Measurements from ENCODE around the gene CLDN16. TPM values are rescaled to one million over a fixed set of nuclear protein-coding genes. Genes with fewer than 3 reads are reported as not detected.
A peak's percentile ranks its signal among the peaks of the same experiment; 100 is the strongest.

Gene CLDN16
- polyA plus RNA-seq (2013, experiment 1 of 2), result 0.03 TPM
- 0.10 TPM for polyA plus RNA-seq (2013, experiment 2 of 2)

GRCh38 chr3:190387578-190388213 lies at the start of gene CLDN16:
Gene CLDN16, plus strand, starts transcription at chr3:190388163. Its CDS starts 167 bp downstream, at chr3:190388330.
- peak within 1 kb of the TSS; percentile 88 for H2AK5ac ChIP-seq (ENCODE audit: low read length, severe bottlenecking)
- no peak within 1 kb of the TSS for H4K8ac ChIP-seq (ENCODE audit: low read length)
- 87% methylated on average over 12 of the region's 12 CpGs for WGBS
- peak within 1 kb of the TSS; percentile 64 to 65 for H3K18ac ChIP-seq (ENCODE audit: low read depth in 1 of 2, low read length in 2 of 2)
- peak within 1 kb of the TSS; percentile 69 for H2BK5ac ChIP-seq (ENCODE audit: low read depth, low read length, poor library complexity, severe bottlenecking)
- H2BK12ac ChIP-seq (ENCODE audit: low read length in 2 of 2), result peak within 1 kb of the TSS; percentile 83 to 91
- peaks cover 4% of the 10 kb centered on the region for H3K79me1 ChIP-seq (replicated peaks; ENCODE audit: low read length, poor library complexity, severe bottlenecking)
- H3K9me3 ChIP-seq (ENCODE audit: control insufficient read depth, low read length), result no peaks in the 10 kb centered on the region
- no peak within 1 kb of the TSS for H3K4me3 ChIP-seq (ENCODE audit: insufficient read depth in 1 of 2, low read depth in 1 of 2, low read length in 2 of 2)
- H3K23ac ChIP-seq (ENCODE audit: low read length in 2 of 2), result no peak within 1 kb of the TSS
- no peak within 1 kb of the TSS for H2AFZ ChIP-seq (ENCODE audit: low read depth, low read length)
- peak within 1 kb of the TSS; percentile 6 for H4K91ac ChIP-seq (ENCODE audit: low read length)
- no peak within 1 kb of the TSS for H2BK15ac ChIP-seq (ENCODE audit: low read depth, poor library complexity, severe bottlenecking)
- DNase-seq, result no peak
- H3K14ac ChIP-seq (ENCODE audit: low read length in 2 of 2), result no peak within 1 kb of the TSS
- H3K4ac ChIP-seq (ENCODE audit: low read depth in 1 of 2, low read length in 2 of 2), result peak within 1 kb of the TSS; percentile 44 to 46
- no peak within 1 kb of the TSS for H2BK120ac ChIP-seq (ENCODE audit: low read depth, low read length)
- no peaks in the 10 kb centered on the region for H3K27me3 ChIP-seq (ENCODE audit: control insufficient read depth in 1 of 2, insufficient read depth in 1 of 2, low read length in 2 of 2)
- peak within 1 kb of the TSS; percentile 80 for H3K27ac ChIP-seq (ENCODE audit: low read length, poor library complexity, severe bottlenecking)
- no peak within 1 kb of the TSS for H3K4me2 ChIP-seq (ENCODE audit: low read length, poor library complexity, severe bottlenecking)
- peaks cover 6% of the 10 kb centered on the region for H3K4me1 ChIP-seq (ENCODE audit: control insufficient read depth, insufficient read depth, low read depth, low read length)
- H3K36me3 ChIP-seq (ENCODE audit: control insufficient read depth in 1 of 2, insufficient read depth in 2 of 2, low read depth in 1 of 2, low read length in 2 of 2), result no peaks in the 10 kb centered on the region
- peak within 1 kb of the TSS; percentile 70 for H3K9ac ChIP-seq (ENCODE audit: low read length)

GRCh38 chr3:190338717-190339116 lies 49.2 kb upstream of the CLDN16 start:
- no peak overlapping the region for H2BK5ac ChIP-seq (ENCODE audit: low read depth, low read length, poor library complexity, severe bottlenecking)
- no peak overlapping the region for H3K23ac ChIP-seq (ENCODE audit: low read length in 2 of 2)
- H3K4me1 ChIP-seq (ENCODE audit: control insufficient read depth, insufficient read depth, low read depth, low read length), result peaks cover 2% of the 10 kb centered on the region
- peak; percentile 60 for DNase-seq
- H2AFZ ChIP-seq (ENCODE audit: low read depth, low read length), result no peak overlapping the region
- no peak overlapping the region for H2AK5ac ChIP-seq (ENCODE audit: low read length, severe bottlenecking)
- no peak overlapping the region for H2BK120ac ChIP-seq (ENCODE audit: low read depth, low read length)
- peak overlapping the region in 1 of 2 experiments; percentile 49 for H2BK12ac ChIP-seq (ENCODE audit: low read length in 2 of 2)
- H3K36me3 ChIP-seq (ENCODE audit: control insufficient read depth in 1 of 2, insufficient read depth in 2 of 2, low read depth in 1 of 2, low read length in 2 of 2), result no peaks in the 10 kb centered on the region
- H3K79me1 ChIP-seq (replicated peaks; ENCODE audit: low read length, poor library complexity, severe bottlenecking), result peaks cover 6% of the 10 kb centered on the region
- peak overlapping the region; percentile 19 to 35 for H3K4ac ChIP-seq (ENCODE audit: low read depth in 1 of 2, low read length in 2 of 2)
- H3K14ac ChIP-seq (ENCODE audit: low read length in 2 of 2), result no peak overlapping the region
- no peak overlapping the region for H3K9ac ChIP-seq (ENCODE audit: low read length)
- H3K4me2 ChIP-seq (ENCODE audit: low read length, poor library complexity, severe bottlenecking), result no peak overlapping the region
- no peaks in the 10 kb centered on the region for H3K9me3 ChIP-seq (ENCODE audit: control insufficient read depth, low read length)
- H3K27me3 ChIP-seq (ENCODE audit: control insufficient read depth in 1 of 2, insufficient read depth in 1 of 2, low read length in 2 of 2), result no peaks in the 10 kb centered on the region
- H3K27ac ChIP-seq (ENCODE audit: low read length, poor library complexity, severe bottlenecking), result no peak overlapping the region
- no peak overlapping the region for H3K4me3 ChIP-seq (ENCODE audit: insufficient read depth in 1 of 2, low read depth in 1 of 2, low read length in 2 of 2)
- no peak overlapping the region for H4K91ac ChIP-seq (ENCODE audit: low read length)
- H4K8ac ChIP-seq (ENCODE audit: low read length), result no peak overlapping the region
- peak overlapping the region; percentile 37 to 63 for H3K18ac ChIP-seq (ENCODE audit: low read depth in 1 of 2, low read length in 2 of 2)
- no peak overlapping the region for H2BK15ac ChIP-seq (ENCODE audit: low read depth, poor library complexity, severe bottlenecking)

GRCh38 chr3:190339130-190339529 lies 48.8 kb upstream of the CLDN16 start:
- no peak overlapping the region for H2AFZ ChIP-seq (ENCODE audit: low read depth, low read length)
- no peak overlapping the region for H2BK120ac ChIP-seq (ENCODE audit: low read depth, low read length)
- no peak overlapping the region for H3K4ac ChIP-seq (ENCODE audit: low read depth in 1 of 2, low read length in 2 of 2)
- no peaks in the 10 kb centered on the region for H3K9me3 ChIP-seq (ENCODE audit: control insufficient read depth, low read length)
- no peak overlapping the region for H2BK5ac ChIP-seq (ENCODE audit: low read depth, low read length, poor library complexity, severe bottlenecking)
- peaks cover 2% of the 10 kb centered on the region for H3K4me1 ChIP-seq (ENCODE audit: control insufficient read depth, insufficient read depth, low read depth, low read length)
- no peak overlapping the region for H3K4me3 ChIP-seq (ENCODE audit: insufficient read depth in 1 of 2, low read depth in 1 of 2, low read length in 2 of 2)
- H3K4me2 ChIP-seq (ENCODE audit: low read length, poor library complexity, severe bottlenecking), result no peak overlapping the region
- H4K8ac ChIP-seq (ENCODE audit: low read length), result no peak overlapping the region
- H2BK15ac ChIP-seq (ENCODE audit: low read depth, poor library complexity, severe bottlenecking), result no peak overlapping the region
- peak; percentile 86 for DNase-seq
- no peaks in the 10 kb centered on the region for H3K27me3 ChIP-seq (ENCODE audit: control insufficient read depth in 1 of 2, insufficient read depth in 1 of 2, low read length in 2 of 2)
- H3K18ac ChIP-seq (ENCODE audit: low read depth in 1 of 2, low read length in 2 of 2), result no peak overlapping the region
- H3K14ac ChIP-seq (ENCODE audit: low read length in 2 of 2), result no peak overlapping the region
- H4K91ac ChIP-seq (ENCODE audit: low read length), result no peak overlapping the region
- no peak overlapping the region for H3K23ac ChIP-seq (ENCODE audit: low read length in 2 of 2)
- no peaks in the 10 kb centered on the region for H3K36me3 ChIP-seq (ENCODE audit: control insufficient read depth in 1 of 2, insufficient read depth in 2 of 2, low read depth in 1 of 2, low read length in 2 of 2)
- H2BK12ac ChIP-seq (ENCODE audit: low read length in 2 of 2), result no peak overlapping the region
- H3K9ac ChIP-seq (ENCODE audit: low read length), result no peak overlapping the region
- H3K79me1 ChIP-seq (replicated peaks; ENCODE audit: low read length, poor library complexity, severe bottlenecking), result peaks cover 6% of the 10 kb centered on the region
- no peak overlapping the region for H2AK5ac ChIP-seq (ENCODE audit: low read length, severe bottlenecking)
- no peak overlapping the region for H3K27ac ChIP-seq (ENCODE audit: low read length, poor library complexity, severe bottlenecking)

DNA sequence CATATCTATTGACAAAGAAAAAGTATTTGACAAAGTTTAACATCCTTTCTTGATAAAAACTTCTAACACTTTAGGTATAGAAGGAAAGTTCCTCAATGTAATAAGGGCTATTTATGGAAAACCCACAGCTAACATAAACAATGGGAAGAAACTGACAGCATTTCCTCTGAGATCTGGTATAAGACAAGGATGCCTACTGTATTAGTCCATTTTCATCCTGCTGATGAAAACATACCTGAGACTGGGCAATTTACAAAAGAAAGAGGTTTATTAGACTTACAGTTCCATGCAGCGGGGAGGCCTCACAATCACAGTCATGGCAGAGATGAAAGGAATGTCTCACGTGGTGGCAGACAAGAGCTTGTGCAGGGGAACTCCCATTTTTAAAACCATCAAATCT lies 47.9 kb upstream of the CLDN16 start:
- peak overlapping the region in 1 of 2 experiments; percentile 86 for H2BK12ac ChIP-seq (ENCODE audit: low read length in 2 of 2)
- no peak overlapping the region for H2AFZ ChIP-seq (ENCODE audit: low read depth, low read length)
- no peaks in the 10 kb centered on the region for H3K27me3 ChIP-seq (ENCODE audit: control insufficient read depth in 1 of 2, insufficient read depth in 1 of 2, low read length in 2 of 2)
- H3K4me2 ChIP-seq (ENCODE audit: low read length, poor library complexity, severe bottlenecking), result no peak overlapping the region
- no peak overlapping the region for H3K23ac ChIP-seq (ENCODE audit: low read length in 2 of 2)
- peak overlapping the region; percentile 71 to 81 for H3K18ac ChIP-seq (ENCODE audit: low read depth in 1 of 2, low read length in 2 of 2)
- H2AK5ac ChIP-seq (ENCODE audit: low read length, severe bottlenecking), result peak overlapping the region; percentile 84
- H3K4ac ChIP-seq (ENCODE audit: low read depth in 1 of 2, low read length in 2 of 2), result no peak overlapping the region
- peak; percentile 68 for DNase-seq
- peaks cover 2% of the 10 kb centered on the region for H3K4me1 ChIP-seq (ENCODE audit: control insufficient read depth, insufficient read depth, low read depth, low read length)
- H3K9ac ChIP-seq (ENCODE audit: low read length), result no peak overlapping the region
- H3K79me1 ChIP-seq (replicated peaks; ENCODE audit: low read length, poor library complexity, severe bottlenecking), result peaks cover 6% of the 10 kb centered on the region
- H4K8ac ChIP-seq (ENCODE audit: low read length), result peak overlapping the region; percentile 69
- H3K36me3 ChIP-seq (ENCODE audit: control insufficient read depth in 1 of 2, insufficient read depth in 2 of 2, low read depth in 1 of 2, low read length in 2 of 2), result no peaks in the 10 kb centered on the region
- no peak overlapping the region for H2BK15ac ChIP-seq (ENCODE audit: low read depth, poor library complexity, severe bottlenecking)
- H3K9me3 ChIP-seq (ENCODE audit: control insufficient read depth, low read length), result no peaks in the 10 kb centered on the region
- no peak overlapping the region for H2BK5ac ChIP-seq (ENCODE audit: low read depth, low read length, poor library complexity, severe bottlenecking)
- H4K91ac ChIP-seq (ENCODE audit: low read length), result no peak overlapping the region
- H3K4me3 ChIP-seq (ENCODE audit: insufficient read depth in 1 of 2, low read depth in 1 of 2, low read length in 2 of 2), result no peak overlapping the region
- H3K27ac ChIP-seq (ENCODE audit: low read length, poor library complexity, severe bottlenecking), result no peak overlapping the region
- H2BK120ac ChIP-seq (ENCODE audit: low read depth, low read length), result no peak overlapping the region
- WGBS, result 46% methylated on average over 2 of the region's 2 CpGs
- no peak overlapping the region for H3K14ac ChIP-seq (ENCODE audit: low read length in 2 of 2)
